ENCODE data around the gene GPC6.
A peak's percentile ranks its signal among the peaks of the same experiment; 100 is the strongest.

Gene GPC6

GRCh38 chr13:94210816-94211215 is 984.2 kb downstream of the GPC6 start:
- CTCF ChIA-PET, result interaction anchor here (0.6 kb wide), 1 partner anchor 27 kb away, joined by 3 read pairs; no protein-coding TSS in a partner anchor
- POLR2A ChIA-PET, result no interaction called here
- TF ChIP-seq TRIM28 (IDR thresholded peaks at IDR 0.05; ENCODE audit: borderline replicate concordance, low read length), result peak; percentile 69; the same call in 1 of the 2 replicates
- TF ChIP-seq ZBTB17 (tag by site-specific recombination; IDR thresholded peaks at IDR 0.05), result 0 out of 2 replicates have a peak, but pooled peaks have one; percentile 10
- no peak for TF ChIP-seq KLF17 (tag by site-specific recombination; IDR thresholded peaks at IDR 0.05)
- 0 out of 2 replicates have a peak, but pooled peaks have one; percentile 51 for TF ChIP-seq PRDM6 (tag by site-specific recombination; IDR thresholded peaks at IDR 0.05)
- no peak for TF ChIP-seq HIC1 (tag by site-specific recombination; IDR thresholded peaks at IDR 0.05)
- TF ChIP-seq ZSCAN23 (tag by site-specific recombination; IDR thresholded peaks at IDR 0.05), result no peak
- TF ChIP-seq ZNF701 (tag by site-specific recombination; IDR thresholded peaks at IDR 0.05), result no peak
- no peak for TF ChIP-seq ZNF843 (tag by site-specific recombination; IDR thresholded peaks at IDR 0.05)
- no peak for TF ChIP-seq ZNF426 (tag by site-specific recombination; IDR thresholded peaks at IDR 0.05)
- no peak for TF ChIP-seq ZNF280C (tag by site-specific recombination; IDR thresholded peaks at IDR 0.05)
- no peak for TF ChIP-seq ZNF266 (tag by site-specific recombination; IDR thresholded peaks at IDR 0.05; ENCODE audit: low read depth)
- TF ChIP-seq PRDM4 (tag by site-specific recombination; IDR thresholded peaks at IDR 0.05), result peak; percentile 61; the same call in 1 of the 2 replicates
- no peak for TF ChIP-seq ZNF513 (tag by site-specific recombination; IDR thresholded peaks at IDR 0.05)
- no peak for TF ChIP-seq ZNF404 (tag by site-specific recombination; IDR thresholded peaks at IDR 0.05)
- Histone ChIP-seq H3K4me3 (ENCODE audit: low read depth, low read length) (no peak overlapping the region), H3K27ac (ENCODE audit: extremely low read depth, low read depth, low read length) (no peak overlapping the region), H3K4me1 (ENCODE audit: control insufficient read depth, insufficient read depth, low read length) (no peaks in the 10 kb centered on the region), H3K36me3 (ENCODE audit: control insufficient read depth in 2 of 2, insufficient read depth in 1 of 2, low read length in 2 of 2) (no peaks in the 10 kb centered on the region), H3K9me3 (ENCODE audit: control insufficient read depth, insufficient read depth, low read depth, low read length) (no peaks in the 10 kb centered on the region)
